ENCODE data around the gene ATP6V1B1.
A peak's percentile ranks its signal among the peaks of the same experiment; 100 is the strongest.

The ATP6V1B1 gene

DNA sequence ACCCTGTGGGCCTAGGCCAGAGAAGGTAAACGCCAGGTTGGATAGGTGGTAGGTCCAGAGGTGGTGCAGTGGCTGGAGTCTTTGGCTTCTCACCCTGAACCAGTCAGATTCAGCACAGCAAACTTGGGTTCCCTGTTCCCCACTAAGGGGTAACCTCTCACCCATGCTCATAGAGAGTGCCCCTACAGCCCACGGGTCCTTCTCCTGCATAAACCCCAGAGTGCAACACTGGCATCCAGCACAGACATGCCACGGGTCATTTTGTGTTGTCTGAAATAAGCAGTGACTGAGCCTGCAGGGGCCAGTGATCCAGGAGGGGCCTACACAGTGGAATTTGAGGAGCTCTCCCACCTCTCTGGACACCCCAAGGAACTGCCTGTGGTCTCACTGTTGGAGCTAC lies 40.5 kb upstream of the ATP6V1B1 start:
- Histone ChIP-seq H3K27ac (no peak overlapping the region), H3K4me3 (no peak overlapping the region)
- TF ChIP-seq, protein P1, sequence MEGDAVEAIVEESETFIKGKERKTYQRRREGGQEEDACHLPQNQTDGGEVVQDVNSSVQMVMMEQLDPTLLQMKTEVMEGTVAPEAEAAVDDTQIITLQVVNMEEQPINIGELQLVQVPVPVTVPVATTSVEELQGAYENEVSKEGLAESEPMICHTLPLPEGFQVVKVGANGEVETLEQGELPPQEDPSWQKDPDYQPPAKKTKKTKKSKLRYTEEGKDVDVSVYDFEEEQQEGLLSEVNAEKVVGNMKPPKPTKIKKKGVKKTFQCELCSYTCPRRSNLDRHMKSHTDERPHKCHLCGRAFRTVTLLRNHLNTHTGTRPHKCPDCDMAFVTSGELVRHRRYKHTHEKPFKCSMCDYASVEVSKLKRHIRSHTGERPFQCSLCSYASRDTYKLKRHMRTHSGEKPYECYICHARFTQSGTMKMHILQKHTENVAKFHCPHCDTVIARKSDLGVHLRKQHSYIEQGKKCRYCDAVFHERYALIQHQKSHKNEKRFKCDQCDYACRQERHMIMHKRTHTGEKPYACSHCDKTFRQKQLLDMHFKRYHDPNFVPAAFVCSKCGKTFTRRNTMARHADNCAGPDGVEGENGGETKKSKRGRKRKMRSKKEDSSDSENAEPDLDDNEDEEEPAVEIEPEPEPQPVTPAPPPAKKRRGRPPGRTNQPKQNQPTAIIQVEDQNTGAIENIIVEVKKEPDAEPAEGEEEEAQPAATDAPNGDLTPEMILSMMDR (IDR thresholded peaks at IDR 0.05): no peak
- DNase-seq (ENCODE audit: low spot score): no peak

DNA sequence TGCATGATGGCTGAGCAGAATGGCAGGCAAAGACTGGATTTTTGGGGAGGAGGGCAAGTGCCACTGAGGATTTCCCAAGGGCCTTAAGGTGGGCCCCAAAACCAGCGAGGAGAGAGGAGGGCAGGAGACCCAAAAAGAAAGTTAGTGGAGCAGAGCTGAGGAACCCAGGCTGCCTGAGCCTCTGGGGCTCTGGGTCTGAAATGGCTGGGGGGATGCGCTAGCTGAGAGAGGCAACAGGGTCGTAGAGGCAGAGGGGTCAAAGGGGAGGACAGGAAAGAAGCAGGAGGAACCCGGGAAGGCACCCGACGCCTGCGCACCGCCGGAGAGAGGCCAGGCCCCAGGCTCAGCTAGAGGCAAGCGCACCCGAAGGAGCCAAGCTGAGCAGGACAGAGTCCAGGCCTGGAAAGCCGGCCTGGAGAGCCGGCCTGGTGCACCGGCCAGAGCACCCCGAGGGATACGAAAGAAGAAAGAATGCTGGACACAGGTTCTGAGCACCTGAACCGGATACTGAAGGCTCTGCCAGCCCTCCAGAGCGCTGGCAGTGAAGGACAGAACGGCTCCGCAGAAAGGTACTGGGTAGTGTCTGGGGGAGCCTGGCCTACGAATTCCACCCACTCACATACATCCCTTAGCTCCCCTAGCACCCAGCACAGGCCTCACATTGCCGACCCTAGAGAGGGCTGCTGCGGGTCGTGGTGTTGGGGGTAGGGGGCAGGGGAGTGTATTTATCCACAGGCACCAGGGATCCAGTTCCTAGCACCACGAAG lies 39.5 kb upstream of the ATP6V1B1 start:
- TF ChIP-seq, protein P1 (IDR thresholded peaks at IDR 0.05): no peak
- Histone ChIP-seq H3K27ac (no peak overlapping the region), H3K4me3 (no peak overlapping the region)
- DNase-seq (ENCODE audit: low spot score): no peak

DNA sequence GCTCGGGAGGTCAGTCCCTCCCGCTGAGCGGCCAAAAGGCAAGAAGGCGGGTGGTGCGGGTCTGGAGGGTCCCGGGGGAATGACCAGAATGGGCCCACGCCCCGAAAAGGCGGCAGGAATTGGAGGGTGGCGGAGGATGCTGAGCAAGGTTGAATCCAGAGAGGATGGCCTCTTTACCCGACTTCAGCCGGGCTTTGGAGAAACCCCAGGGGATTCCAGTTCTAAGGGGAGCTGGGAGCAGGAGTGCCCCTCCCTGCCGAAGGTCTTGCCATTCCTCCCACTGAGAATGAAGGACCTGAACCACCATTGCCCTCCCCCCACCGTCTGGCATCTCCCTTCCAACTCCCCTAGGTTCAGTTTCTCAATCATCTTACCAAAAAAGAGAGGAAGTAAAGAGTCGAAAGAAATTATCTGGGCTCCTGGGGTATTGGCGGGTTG lies 38.9 kb upstream of the ATP6V1B1 start:
- TF ChIP-seq, protein P1 (IDR thresholded peaks at IDR 0.05): no peak
- Histone ChIP-seq H3K27ac (no peak overlapping the region), H3K4me3 (no peak overlapping the region)
- DNase-seq (ENCODE audit: low spot score): no peak

DNA sequence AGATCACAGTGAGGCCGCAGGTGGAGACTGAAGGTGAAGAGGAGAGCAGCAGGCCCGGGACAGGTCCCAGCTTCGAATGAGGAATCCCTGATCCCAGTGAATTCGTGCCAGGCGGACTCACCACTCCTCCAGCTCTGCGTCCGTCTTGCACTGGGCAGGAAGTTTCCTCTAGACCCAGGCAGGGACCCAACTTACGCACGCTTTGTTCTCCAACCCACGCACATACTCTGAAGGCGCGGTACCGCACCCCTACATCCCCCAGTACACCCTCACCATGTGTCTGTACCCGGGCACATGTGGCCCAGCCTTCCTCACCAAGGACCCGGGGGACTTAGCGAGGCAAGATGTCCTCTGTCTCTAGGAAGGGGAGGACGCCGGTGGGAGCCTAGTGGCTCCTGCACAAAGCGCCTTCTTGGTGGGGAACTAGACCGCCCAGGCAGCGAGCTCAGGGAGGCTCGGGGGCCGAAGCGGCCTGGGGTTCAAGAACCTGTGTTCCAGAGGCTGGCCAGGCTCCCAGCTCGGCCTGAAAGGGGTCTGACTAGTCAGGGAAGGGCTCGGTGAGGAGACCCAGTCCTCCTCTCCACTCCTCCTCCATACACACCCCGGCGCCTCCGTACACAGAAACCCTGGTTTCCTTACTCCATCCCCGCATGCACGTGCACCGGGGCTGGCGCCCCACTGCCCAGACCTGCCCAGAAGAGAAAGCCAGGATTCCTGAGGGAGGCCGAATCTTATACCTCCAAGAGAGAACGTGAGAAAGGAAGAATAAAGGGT lies 38.3 kb upstream of the ATP6V1B1 start:
- peak; percentile 69 for DNase-seq (ENCODE audit: low spot score)
- no peak overlapping the region for H3K4me3 ChIP-seq
- no peak overlapping the region for H3K27ac ChIP-seq
- TF ChIP-seq, protein P1 (IDR thresholded peaks at IDR 0.05): no peak

DNA sequence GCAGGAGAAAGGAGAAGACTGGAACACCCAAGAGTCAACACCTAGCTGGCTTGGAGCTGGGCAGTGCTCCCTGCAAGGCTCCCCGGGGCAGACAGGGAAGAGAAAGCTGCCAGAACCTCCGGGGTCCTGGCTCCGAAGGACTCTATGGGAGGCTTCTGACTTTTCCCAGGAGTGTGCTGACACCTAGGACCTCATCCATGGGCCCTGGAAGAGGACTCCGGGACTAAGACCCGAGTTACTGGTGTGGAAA lies 37.8 kb upstream of the ATP6V1B1 start:
- H3K27ac ChIP-seq: no peak overlapping the region
- H3K4me3 ChIP-seq: no peak overlapping the region
- TF ChIP-seq, protein P1 (IDR thresholded peaks at IDR 0.05): no peak
- peak; percentile 46 for DNase-seq (ENCODE audit: low spot score)

DNA sequence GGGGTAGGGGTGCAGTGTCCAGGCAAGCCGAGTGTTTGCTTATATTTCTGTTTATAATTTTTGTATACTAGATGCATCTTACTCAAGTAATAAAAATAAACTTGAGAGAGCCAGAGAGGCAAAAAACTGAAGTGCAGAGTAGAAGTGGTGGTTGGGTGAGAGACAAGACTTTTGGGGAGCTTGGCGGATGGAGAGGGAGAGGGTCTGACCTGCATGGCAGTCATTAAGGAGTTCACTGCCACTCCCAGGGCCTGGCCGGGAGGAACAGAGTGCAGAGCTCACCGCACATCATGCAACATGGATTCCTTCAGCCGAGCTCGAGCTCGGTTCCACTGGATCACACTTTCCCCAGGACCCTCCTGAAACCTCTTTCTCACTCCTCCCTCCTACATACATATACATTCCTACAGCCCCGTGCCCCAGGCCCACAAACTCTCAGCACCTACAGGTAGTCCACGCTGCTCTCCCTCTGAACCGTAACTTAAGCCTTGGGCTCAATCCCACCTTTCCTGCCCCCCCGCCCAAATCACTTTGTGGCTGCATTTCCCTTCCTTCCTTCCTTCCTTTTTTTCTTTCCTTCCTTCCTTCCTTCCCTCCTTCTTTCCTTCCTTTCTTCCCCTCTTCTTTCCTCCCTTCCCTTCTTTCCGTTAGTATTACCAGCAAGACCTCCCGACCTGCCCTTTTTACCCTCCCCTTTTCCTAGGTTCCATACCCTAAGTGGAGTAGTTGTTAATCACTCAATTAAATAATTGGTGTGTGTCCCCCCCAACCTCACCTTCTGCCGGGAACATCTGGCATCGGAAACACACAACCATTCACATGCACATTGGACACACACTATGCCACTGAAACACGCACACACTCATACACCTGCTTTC lies 37.1 kb upstream of the ATP6V1B1 start:
- Histone ChIP-seq H3K27ac (no peak overlapping the region), H3K4me3 (no peak overlapping the region)
- TF ChIP-seq, protein P1 (IDR thresholded peaks at IDR 0.05): no peak
- DNase-seq (ENCODE audit: low spot score): peak; percentile 43
